Neural crest cell (in vitro differentiated cells): ENCODE results near the gene AKAP14. TPM values are rescaled to one million over a fixed set of nuclear protein-coding genes. Genes with fewer than 3 reads are reported as not detected.
"Not testable (repeated sequence)": the region's sequence is repeated elsewhere in the genome, so short reads cannot be mapped to it uniquely, and the experiment has no call there.

Experiments used
- DNase-seq: peaks from one replicate; pipeline ENCODE4 v3.0.0; 2021; ENCODE audit warnings: low read depth, mixed read lengths, low spot score
- H3K27ac Mint-ChIP-seq: one replicate; pipeline ENCODE4 v1.8.0; 2021; ENCODE audit warnings: mild to moderate bottlenecking, mixed read lengths; ENCODE audit not compliant: unreplicated experiment
- H3K27me3 Mint-ChIP-seq: 2 replicates; pipeline ENCODE4 v1.8.0; 2021; ENCODE audit warnings: low read depth, mild to moderate bottlenecking, mixed read lengths
- H3K36me3 Mint-ChIP-seq: 2 replicates; pipeline ENCODE4 v1.8.0; 2021; ENCODE audit warnings: low read depth, mild to moderate bottlenecking, mixed read lengths
- H3K4me1 Mint-ChIP-seq: 2 replicates; pipeline ENCODE4 v1.8.0; 2021; ENCODE audit warnings: mixed read lengths
- H3K4me3 Mint-ChIP-seq: one replicate; pipeline ENCODE4 v1.8.0; 2021; ENCODE audit warnings: mild to moderate bottlenecking, mixed read lengths
- H3K9me3 Mint-ChIP-seq: 2 replicates; pipeline ENCODE4 v1.8.0; 2021; ENCODE audit warnings: mixed read lengths
- total RNA-seq: library from RNA; stranded (reverse); gene quantifications from 2 replicates; pipeline ENCODE4 v1.2.1, GENCODE V29; 2021
- TF ChIP-seq, protein P1 (sequence below): fragments of 200-600 bp; sonication (generic); conservative IDR thresholded peaks from 2 replicates; pipeline ENCODE4 v1.5.0; 2021; ENCODE audit warnings: antibody characterized with exemption, mild to moderate bottlenecking

Gene AKAP14
- total RNA-seq, 1 donor from 2014 or later: not detected

- DNase-seq: no peak
- Mint-ChIP-seq H3K4me3 (no peak overlapping the region), H3K27ac (no peak overlapping the region), H3K27me3 (no peaks in the 10 kb centered on the region), H3K4me1 (no peaks in the 10 kb centered on the region), H3K9me3 (peaks cover 2% of the 10 kb centered on the region), H3K36me3 (no peaks in the 10 kb centered on the region)
- TF ChIP-seq, protein P1, sequence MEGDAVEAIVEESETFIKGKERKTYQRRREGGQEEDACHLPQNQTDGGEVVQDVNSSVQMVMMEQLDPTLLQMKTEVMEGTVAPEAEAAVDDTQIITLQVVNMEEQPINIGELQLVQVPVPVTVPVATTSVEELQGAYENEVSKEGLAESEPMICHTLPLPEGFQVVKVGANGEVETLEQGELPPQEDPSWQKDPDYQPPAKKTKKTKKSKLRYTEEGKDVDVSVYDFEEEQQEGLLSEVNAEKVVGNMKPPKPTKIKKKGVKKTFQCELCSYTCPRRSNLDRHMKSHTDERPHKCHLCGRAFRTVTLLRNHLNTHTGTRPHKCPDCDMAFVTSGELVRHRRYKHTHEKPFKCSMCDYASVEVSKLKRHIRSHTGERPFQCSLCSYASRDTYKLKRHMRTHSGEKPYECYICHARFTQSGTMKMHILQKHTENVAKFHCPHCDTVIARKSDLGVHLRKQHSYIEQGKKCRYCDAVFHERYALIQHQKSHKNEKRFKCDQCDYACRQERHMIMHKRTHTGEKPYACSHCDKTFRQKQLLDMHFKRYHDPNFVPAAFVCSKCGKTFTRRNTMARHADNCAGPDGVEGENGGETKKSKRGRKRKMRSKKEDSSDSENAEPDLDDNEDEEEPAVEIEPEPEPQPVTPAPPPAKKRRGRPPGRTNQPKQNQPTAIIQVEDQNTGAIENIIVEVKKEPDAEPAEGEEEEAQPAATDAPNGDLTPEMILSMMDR: no peak
Observed at GRCh38 chrX:119917877-119918276, 22.2 kb downstream of the AKAP14 start.

GRCh38 chrX:119919835-119920585 lies 24.3 kb downstream of the AKAP14 start:
- Mint-ChIP-seq H3K36me3 (peaks cover under 1% of the 10 kb centered on the region), H3K4me3 (no peak overlapping the region), H3K4me1 (no peaks in the 10 kb centered on the region), H3K9me3 (peaks cover 2% of the 10 kb centered on the region), H3K27ac (no peak overlapping the region), H3K27me3 (no peaks in the 10 kb centered on the region)
- TF ChIP-seq, protein P1: no peak
- DNase-seq: no peak

DNA sequence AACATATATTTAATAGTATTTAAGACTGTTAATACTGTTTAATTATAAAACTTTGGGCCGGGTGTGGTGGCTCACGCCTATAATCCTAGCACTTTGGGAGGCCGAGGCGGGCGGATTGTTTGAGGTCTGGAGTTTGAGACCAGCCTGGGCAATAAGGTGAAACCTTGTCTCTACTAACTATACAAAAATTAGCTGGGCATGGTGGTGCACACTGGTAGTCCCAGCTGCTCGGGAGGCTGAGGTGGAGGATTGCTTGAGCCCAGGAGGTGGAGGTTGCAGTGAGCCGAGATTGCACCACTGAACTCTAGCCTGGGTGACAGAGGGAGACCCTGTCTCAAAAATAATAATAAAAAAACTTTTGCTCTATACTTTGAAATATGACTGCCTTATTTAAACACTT lies 26.7 kb downstream of the AKAP14 start:
- H3K27me3 Mint-ChIP-seq, H3K36me3 Mint-ChIP-seq, H3K27ac Mint-ChIP-seq, H3K9me3 Mint-ChIP-seq, H3K4me3 Mint-ChIP-seq, H3K4me1 Mint-ChIP-seq, DNase-seq: not testable (repeated sequence)

DNA sequence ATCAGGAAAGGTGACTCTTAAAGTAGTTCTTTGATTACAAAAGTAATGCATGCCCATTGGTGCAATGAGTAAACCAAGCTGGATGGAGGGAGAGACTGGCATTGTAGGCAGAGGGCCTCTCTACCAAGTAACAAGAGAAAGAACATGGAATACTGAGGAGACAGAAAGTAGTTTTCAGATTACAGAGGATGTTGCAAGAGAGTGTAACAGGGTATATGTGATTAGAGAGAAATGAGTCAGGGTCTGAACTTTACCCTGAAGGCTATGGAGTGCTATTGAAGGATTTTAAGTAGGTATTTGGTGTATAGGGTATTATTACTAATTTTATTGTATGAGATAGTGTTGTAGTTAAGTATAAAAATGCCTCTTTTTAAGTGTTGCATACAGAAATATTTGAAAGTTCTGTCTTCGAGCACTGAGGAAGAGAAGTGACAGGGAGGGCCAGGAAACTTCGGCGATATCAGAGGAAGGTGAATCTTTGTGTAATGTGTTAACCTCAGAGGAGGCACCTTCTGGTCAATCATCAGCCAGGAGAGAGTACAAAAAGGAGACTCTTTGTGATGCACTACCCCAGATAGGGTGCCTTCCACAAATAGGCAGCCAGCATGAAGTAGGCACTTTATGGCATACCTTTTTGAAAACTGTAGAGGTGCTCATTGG lies 39.7 kb downstream of the AKAP14 start:
- peaks cover 6% of the 10 kb centered on the region for H3K36me3 Mint-ChIP-seq
- H3K4me1 Mint-ChIP-seq: no peaks in the 10 kb centered on the region
- DNase-seq: no peak
- no peak overlapping the region for H3K4me3 Mint-ChIP-seq
- TF ChIP-seq, protein P1: no peak
- no peaks in the 10 kb centered on the region for H3K27me3 Mint-ChIP-seq
- H3K27ac Mint-ChIP-seq: no peak overlapping the region
- no peaks in the 10 kb centered on the region for H3K9me3 Mint-ChIP-seq

GRCh38 chrX:119941336-119941735 lies 45.6 kb downstream of the AKAP14 start:
- TF ChIP-seq, protein P1: no peak
- Mint-ChIP-seq H3K36me3 (no peaks in the 10 kb centered on the region), H3K27ac (no peak overlapping the region), H3K4me1 (peaks cover 17% of the 10 kb centered on the region), H3K4me3 (peak overlapping the region; percentile 72), H3K27me3 (peaks cover 2% of the 10 kb centered on the region), H3K9me3 (no peaks in the 10 kb centered on the region)
- DNase-seq: no peak
